OCI-LY1 (cell line): ENCODE measurements around the gene FDX2.

Experiments
- EZH2 ChIP-seq: fragments of 200-600 bp; sonication (generic), shearing (Covaris generic); IDR thresholded peaks from 2 replicates; pipeline ENCODE4 v1.8.0; 2017; ENCODE audit warnings: borderline replicate concordance, mixed run types, mild to moderate bottlenecking, antibody characterized with exemption, low read length, moderate library complexity, mixed read lengths
- TF ChIP-seq, protein P1 (sequence below): fragments of 200-600 bp; sonication (generic), shearing (Covaris generic); IDR thresholded peaks from 2 replicates; pipeline ENCODE4 v1.5.1; 2017; ENCODE audit warnings: mild to moderate bottlenecking, antibody characterized with exemption, low read length, moderate library complexity, mixed read lengths

DNA sequence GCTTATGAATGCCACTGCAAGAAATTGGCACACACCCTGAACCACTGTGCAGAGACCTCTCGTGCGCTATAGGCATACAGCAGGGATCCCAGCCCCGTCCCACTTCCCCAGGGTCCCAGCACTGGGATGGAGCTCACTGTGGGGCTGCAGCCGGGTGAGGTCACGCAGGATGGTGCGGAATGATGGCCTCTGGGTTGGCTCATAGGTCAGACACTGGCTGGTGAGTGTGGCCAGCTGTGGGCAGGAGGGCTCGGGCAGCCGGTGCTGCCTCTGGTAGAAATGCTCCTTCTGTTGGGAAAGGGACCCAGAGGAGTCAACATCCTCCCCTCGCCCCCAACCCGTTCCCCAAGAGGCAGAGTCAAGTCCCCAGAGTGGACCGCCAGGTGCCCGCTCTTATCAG lies 40.6 kb upstream of the FDX2 start:
- TF ChIP-seq, protein P1, sequence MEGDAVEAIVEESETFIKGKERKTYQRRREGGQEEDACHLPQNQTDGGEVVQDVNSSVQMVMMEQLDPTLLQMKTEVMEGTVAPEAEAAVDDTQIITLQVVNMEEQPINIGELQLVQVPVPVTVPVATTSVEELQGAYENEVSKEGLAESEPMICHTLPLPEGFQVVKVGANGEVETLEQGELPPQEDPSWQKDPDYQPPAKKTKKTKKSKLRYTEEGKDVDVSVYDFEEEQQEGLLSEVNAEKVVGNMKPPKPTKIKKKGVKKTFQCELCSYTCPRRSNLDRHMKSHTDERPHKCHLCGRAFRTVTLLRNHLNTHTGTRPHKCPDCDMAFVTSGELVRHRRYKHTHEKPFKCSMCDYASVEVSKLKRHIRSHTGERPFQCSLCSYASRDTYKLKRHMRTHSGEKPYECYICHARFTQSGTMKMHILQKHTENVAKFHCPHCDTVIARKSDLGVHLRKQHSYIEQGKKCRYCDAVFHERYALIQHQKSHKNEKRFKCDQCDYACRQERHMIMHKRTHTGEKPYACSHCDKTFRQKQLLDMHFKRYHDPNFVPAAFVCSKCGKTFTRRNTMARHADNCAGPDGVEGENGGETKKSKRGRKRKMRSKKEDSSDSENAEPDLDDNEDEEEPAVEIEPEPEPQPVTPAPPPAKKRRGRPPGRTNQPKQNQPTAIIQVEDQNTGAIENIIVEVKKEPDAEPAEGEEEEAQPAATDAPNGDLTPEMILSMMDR: no peak
- TF ChIP-seq EZH2: no peak
